HCT116 (cell line): Measurements from ENCODE around the gene PGA4.
"Not testable (repeated sequence)": the region's sequence is repeated elsewhere in the genome, so short reads cannot be mapped to it uniquely, and the experiment has no call there.

ENCODE experiments used
- CBX3 ChIP-seq: IDR thresholded peaks from 2 replicates; pipeline ENCODE4 v1.6.1; 2012; ENCODE audit warnings: low read depth
- CTCF ChIP-seq, 3 experiments: fragments of 200-600 bp in 1 of 3; sonication (generic) in 1 of 3; IDR thresholded peaks in 2 of 3; conservative IDR thresholded peaks in 1 of 3; 2 replicates each; pipeline ENCODE4 v1.5.1; 2012 to 2017; ENCODE audit warnings: low read depth in 2 of 3, low read length in 2 of 3, antibody characterized with exemption in 1 of 3, borderline replicate concordance in 1 of 3, control low read depth in 1 of 3, mild to moderate bottlenecking in 1 of 3, mixed read lengths in 1 of 3, mixed run types in 1 of 3, moderate library complexity in 1 of 3; ENCODE audit not compliant: insufficient read depth in 1 of 3
- EGR1 ChIP-seq: IDR thresholded peaks from 2 replicates; pipeline ENCODE4 v1.6.1; 2012; ENCODE audit warnings: low read depth
- EZH2 ChIP-seq: fragments of 200-600 bp; sonication (generic); IDR thresholded peaks from 2 replicates; pipeline ENCODE4 v1.6.1; 2017; ENCODE audit warnings: antibody characterized with exemption, mixed run types
- EZH2phosphoT487 ChIP-seq: fragments of 200-600 bp; IDR thresholded peaks from 2 replicates; pipeline ENCODE4 v1.6.1; 2018; ENCODE audit warnings: antibody characterized with exemption, borderline replicate concordance
- MAX ChIP-seq: IDR thresholded peaks from 2 replicates; pipeline ENCODE4 v1.6.1; 2012
- POLR2A ChIP-seq: IDR thresholded peaks from 2 replicates; pipeline ENCODE4 v1.7.0; 2011; ENCODE audit warnings: borderline replicate concordance; ENCODE audit not compliant: insufficient read depth, insufficient read length; ENCODE audit errors: extremely low read depth
- POLR2AphosphoS5 ChIP-seq: IDR thresholded peaks from 2 replicates; pipeline ENCODE4 v1.6.1; 2011; ENCODE audit warnings: mild to moderate bottlenecking, low read depth, low read length, moderate library complexity
- RAD21 ChIP-seq: IDR thresholded peaks from 2 replicates; pipeline ENCODE4 v1.6.1; 2012; ENCODE audit warnings: low read depth, mild to moderate bottlenecking
- REST ChIP-seq: IDR thresholded peaks from 2 replicates; pipeline ENCODE4 v1.6.1; 2012; ENCODE audit warnings: low read depth
- TCF7L2 ChIP-seq: IDR thresholded peaks from 2 replicates; pipeline ENCODE4 v1.7.0; 2011; ENCODE audit warnings: borderline replicate concordance, inconsistent platforms; ENCODE audit not compliant: insufficient read depth, insufficient read length; ENCODE audit errors: extremely low read depth
- YY1 ChIP-seq: IDR thresholded peaks from 2 replicates; pipeline ENCODE4 v1.6.1; 2011; ENCODE audit warnings: low read length, low read depth, moderate library complexity, mild to moderate bottlenecking; ENCODE audit not compliant: insufficient replicate concordance; ENCODE audit errors: extremely low read depth
- ZBTB33 ChIP-seq: IDR thresholded peaks from 2 replicates; pipeline ENCODE4 v1.6.1; 2011; ENCODE audit warnings: mild to moderate bottlenecking, low read length, moderate library complexity; ENCODE audit not compliant: insufficient replicate concordance; ENCODE audit errors: extremely low read depth

GRCh38 chr11:61222692-61223091 lies 545 bp downstream of the PGA4 start:
- not testable (repeated sequence) for TF ChIP-seq POLR2AphosphoS5; MAX; CTCF (IDR thresholded peaks at IDR 0.05 in 2 of 3, conservative IDR thresholded peaks at IDR 0.05 in 1 of 3; ENCODE audit: borderline replicate concordance in 1 of 3, insufficient read depth in 1 of 3, low read depth in 2 of 3, low read length in 2 of 3); POLR2A; YY1; EZH2; REST; EGR1; EZH2phosphoT487; RAD21; TCF7L2; CBX3; ZBTB33
